NCI-H1417 treated with DMSO at 0.1 percent for 48 hours (cell line): ENCODE data around the gene ARPC2.
"Not testable (repeated sequence)": the region's sequence is repeated elsewhere in the genome, so short reads cannot be mapped to it uniquely, and the experiment has no call there.

Experiments used
- DNase-seq: peaks from one replicate; lab custom pipeline; 2025; lab: John Stamatoyannopoulos, UW

ARPC2 gene

DNA sequence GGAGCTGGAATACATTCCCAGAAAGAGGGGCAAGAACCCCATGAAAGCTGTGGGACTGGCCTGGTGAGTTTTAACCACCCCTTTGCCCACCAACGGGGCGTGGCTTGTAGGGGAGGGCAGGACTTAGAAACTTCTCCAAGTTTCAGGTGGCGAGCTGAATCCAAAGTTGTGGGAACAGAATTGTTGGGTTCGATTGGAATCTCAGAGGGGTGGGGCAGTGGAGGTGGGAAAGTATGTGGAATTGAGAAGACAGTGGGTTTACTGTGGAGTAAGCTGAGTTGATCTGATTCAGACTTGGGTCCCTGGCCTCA, 54.5 kb downstream of the ARPC2 start:
- DNase-seq = no peak

DNA sequence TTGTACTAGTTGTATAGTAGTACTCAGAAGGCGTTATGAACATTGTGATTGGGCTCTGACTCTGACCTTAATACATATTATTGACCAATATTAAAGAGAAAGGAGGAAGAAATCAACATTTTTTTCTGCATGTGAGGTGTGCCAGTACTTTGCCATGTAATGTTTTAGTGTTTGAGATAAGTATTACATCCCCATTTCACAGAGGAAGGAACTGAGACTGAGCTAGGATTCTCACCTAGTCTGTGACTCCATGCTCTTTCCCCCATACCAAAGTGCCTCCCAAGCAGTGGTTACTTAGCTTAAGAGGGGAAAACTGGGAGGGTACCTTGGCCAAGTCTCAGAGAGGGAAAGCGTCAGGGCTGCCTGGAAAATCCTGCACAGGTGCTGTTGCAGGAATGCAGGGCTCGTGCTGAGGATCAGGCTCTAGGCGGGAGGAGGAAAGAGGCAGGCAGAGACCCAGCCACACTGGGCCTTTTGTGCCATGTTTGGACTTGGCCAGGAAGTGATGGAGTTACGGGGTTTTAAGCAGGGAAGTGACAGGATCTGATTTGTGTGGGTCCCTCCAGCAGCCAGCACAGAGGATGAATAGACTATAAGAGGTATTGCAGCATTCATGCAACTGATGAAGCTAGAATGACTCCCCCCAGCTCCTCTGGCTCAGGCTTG, 55.0 kb downstream of the ARPC2 start:
- no peak for DNase-seq

DNA sequence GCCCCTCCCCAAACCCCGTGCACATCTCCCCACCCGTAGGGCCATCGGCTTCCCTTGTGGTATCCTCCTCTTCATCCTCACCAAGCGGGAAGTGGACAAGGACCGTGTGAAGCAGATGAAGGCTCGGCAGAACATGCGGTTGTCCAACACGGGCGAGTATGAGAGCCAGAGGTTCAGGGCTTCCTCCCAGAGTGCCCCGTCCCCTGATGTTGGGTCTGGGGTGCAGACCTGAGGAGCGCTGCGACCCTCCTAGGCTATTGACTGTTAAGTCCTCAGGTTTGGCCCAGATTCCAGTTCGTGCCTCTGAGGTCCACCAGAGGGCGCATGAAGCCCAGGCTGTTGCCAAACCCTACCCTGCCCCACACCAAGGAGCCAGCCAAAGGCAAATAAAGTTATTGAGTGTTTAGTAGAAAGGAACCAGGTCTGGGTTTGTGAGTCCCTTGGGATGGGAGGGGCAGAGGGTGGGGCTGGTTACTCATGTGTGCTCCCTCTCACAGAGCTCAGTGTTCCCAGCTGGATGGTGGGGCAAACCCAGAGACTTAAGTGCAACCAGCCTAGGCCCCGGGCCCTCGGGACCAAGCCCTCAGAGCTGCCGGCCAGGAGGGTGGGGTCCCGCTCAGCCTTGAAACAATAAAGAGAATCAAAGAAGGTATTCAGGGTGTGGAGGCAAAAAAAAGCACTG, 55.7 kb downstream of the ARPC2 start:
- DNase-seq = no peak

DNA sequence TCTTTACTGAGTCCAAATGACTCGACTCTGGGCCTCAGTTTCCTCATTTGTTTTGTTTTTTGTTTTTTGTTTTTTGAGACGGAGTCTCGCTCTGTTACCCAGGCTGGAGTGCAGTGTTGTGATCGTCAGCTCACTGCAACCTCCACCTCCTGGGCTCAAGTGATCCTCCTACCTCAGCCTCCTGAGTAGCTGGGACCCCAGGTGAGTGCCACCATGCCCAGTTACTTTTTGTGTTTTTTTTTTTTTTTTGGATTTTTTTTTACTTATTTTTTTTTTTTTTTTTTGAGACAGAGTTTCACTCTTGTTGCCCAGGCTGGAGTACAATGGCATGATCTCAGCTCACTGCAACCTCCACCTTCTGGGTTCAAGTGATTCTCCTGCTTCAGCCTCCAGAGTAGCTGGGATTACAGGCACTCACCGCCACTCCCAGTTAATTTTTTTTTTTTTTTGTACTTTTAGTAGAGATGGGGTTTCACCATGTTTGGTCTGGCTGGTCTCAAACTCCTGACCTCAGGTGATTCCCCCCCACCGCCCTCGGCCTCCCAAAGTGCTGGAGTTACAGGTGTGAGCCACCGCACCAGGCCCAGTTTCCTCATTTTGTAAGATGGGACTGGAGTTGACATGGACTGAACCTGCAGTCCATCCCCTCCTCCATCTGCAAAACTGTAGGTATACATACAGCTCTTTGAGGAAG, 56.4 kb downstream of the ARPC2 start:
- not testable (repeated sequence) for DNase-seq

DNA sequence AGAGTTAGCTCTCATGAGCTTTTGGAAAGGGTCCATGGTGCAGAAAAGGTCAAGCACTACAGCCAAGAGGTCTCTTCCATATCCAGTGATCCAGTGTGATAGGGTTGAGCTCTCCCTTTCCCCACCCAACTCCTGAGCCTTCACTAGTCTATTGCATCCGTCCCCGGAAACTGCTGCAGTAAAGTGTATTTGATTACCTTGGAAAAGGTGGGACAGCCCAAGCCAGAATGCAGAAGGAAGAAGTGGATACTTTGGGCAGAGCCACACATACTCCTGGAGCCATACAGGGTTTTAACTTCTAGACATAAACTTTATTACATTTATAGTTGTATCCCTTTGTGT, 56.9 kb downstream of the ARPC2 start:
- no peak for DNase-seq

DNA sequence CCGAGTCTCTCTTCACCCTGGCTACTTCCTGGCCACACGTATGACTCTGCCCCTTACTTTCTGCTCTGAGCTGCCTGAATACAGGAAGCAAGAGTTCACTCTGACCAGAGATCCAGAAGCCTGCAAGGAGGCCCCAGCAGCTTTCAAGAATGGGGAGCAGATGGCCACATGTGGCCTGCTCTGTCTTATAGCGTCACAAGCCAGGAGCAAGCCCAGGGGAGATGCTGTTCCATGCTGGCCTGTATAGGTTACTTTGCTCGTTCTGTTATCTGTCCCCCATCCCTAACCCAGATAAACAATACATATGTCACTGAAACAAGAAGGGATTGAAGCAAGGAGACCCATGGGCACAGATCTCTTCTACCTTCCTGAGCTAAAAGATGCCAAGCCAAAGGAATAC, 57.6 kb downstream of the ARPC2 start:
- DNase-seq = no peak

DNA sequence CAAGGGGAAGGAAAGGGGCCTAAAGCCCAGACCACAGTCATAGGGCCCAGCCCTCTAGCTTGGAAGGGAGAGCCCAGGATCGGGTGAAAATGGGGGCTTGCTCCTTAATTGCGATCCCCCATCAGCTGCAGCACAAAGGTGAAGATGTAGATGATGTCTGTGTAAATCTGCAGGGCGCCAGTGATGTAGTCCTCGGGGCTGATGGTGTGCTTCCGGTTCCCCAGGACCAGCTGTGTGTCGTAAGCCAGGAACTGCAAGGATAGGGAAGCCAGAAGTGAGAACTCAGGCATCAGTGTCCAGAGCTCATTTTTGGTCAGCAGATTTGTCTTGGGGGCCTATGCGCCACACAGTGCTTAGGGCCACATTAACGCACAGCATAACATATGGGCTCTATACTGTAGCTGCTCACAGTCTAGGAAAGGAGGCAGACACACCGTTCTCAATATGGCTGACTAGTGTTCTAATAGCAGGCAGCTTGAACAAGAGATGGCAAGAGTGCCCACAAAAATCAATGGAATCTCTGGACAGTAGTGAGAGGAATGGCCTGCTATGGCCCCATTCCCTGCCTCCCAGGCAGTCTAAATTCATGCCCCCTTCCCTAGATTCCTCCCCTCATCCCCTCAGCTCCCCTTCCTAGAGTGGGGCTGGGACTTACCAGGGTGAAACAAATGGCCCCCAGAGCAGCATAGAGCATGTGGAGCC, 58.5 kb downstream of the ARPC2 start:
- DNase-seq = no peak

DNA sequence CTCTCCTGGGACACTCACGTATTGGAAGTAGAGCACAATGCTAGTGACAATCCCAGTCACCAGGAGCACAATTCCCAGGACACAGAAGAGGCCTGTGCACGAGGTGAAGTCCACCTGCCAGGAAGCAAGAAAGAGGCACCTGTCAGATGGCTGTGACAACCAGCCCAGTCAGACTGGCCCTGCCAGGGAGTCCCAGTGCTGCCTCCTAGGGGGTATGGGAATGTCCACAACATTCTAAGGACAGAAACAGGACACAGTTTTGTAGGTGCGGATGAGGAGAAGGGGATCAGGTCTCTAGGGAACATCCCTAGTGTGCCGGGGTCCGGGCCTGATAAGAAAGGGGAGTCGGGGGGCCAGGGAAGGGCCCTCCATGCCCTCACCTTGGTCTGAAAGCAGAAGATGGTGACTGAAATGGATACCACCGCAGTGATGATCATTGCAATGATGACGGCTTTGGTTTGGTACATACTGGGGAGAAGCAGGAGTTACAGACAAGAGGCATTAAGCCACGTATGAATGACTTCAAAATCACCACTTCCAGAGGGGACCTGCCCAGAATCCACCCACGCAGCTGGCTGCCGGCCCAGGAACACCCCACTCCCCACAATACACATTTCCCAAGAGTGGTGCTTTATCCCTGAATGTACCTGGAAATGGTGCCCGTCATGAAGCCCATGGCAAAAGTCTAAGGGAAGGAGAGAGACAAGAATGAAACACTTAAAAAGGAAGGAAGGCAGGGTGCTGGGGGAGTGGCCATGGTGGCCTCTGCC, 60.2 kb downstream of the ARPC2 start:
- DNase-seq = no peak

DNA sequence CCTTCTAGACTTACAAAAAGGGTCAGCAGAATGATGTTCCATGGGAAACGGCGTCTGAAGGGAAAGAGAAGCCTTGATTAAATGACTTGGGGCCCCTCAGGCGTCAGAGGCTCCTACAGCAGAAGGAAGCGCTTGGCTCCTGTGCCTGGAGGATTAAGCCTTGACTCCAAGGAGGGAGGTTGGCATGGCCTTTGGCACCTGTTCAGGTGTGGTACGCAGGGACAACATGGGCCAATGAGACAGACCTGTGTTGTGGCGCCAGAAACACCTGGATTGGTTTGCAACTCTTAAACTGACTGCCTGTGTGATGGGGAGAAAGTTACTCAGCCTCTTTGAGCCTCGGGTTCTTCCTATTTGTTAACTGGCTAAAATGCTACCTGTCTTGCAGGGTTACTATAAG, 60.9 kb downstream of the ARPC2 start:
- DNase-seq = no peak

DNA sequence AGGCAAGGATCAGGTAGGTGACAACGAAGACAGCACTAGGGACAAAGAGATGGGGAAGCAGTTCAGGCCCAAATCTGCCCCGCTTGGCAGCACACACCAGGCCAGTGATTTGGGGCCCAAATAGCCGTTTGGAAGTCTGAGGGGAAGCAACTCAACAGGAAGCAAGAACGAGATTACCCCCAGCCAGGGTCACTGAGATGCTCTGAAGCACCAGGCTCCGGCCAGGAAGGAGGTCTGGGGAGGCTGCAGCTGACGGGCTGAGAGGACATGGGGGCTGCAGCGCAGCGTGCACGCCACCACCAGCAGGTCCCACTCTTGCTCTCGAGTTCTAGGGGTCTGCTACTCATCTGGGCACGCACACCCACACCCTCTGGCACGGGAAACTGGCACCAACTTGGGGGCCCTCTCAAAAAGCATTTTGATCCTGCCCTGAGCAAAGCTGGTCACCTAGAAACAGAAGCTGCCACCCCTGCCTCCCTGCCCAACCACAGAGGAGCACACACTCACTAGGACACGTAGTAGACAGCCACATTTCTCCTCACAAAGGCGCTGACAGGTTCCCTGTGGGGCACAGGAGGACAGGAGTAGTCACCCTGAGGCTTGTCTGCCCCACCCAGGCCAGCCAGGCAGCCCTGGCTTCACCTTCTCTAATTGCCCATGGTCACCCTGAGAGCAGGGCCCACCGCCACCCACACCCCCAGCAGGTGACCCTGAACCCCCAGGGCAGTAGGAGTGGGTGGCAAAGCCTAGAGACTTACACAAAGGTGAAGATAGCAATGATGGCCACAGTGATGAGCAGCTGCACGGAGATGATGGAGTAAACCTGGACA, 61.8 kb downstream of the ARPC2 start:
- no peak for DNase-seq

DNA sequence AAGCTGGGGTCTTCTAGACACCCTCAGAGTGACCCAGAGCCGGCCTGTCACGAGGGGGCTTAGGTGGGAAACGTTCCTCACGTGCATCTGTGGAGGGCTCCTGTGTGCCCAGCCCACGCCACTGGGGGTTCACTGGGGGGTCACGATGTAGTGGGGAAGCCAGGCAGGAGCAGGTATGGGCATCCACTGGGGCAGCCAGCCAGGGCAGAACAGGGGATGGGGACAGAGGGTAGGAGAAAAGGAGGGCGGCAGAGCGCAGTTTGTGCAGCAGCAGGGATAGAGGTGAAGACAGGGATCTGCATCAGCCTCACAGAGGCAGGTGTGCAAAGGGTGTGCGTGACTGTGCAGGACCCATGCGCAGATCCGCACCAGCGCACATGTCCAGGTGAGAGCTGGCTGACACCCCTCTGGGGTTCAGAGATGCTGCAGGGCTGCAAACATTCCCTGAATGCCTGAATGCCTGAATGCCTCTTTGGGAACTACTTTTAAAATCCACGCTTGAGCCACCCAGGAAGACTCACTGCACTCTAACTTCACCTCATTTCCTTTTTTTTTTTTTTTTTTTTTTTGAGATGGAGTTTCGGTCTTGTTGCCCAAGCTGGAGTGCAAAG, 63.4 kb downstream of the ARPC2 start:
- no peak for DNase-seq

DNA sequence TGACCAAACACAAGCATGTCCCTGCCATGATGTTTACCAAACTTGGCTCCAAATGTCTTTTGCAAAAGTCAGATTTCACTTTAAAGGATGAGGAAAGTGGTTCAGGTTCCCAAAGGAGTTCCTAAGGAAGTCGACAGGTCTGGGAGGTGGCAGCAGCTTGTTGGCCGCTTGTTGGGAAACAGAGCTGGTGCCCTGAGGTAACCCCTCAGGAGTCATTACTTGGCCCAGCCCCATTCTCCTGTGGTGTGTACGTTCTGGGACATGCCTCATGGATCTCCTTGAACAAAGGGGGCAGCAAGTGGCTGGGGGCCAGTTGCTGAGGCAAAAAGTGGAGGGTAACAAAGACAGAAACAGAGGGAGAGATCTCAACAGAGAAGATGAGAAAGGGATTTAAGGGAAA, 64.5 kb downstream of the ARPC2 start:
- DNase-seq = no peak

DNA sequence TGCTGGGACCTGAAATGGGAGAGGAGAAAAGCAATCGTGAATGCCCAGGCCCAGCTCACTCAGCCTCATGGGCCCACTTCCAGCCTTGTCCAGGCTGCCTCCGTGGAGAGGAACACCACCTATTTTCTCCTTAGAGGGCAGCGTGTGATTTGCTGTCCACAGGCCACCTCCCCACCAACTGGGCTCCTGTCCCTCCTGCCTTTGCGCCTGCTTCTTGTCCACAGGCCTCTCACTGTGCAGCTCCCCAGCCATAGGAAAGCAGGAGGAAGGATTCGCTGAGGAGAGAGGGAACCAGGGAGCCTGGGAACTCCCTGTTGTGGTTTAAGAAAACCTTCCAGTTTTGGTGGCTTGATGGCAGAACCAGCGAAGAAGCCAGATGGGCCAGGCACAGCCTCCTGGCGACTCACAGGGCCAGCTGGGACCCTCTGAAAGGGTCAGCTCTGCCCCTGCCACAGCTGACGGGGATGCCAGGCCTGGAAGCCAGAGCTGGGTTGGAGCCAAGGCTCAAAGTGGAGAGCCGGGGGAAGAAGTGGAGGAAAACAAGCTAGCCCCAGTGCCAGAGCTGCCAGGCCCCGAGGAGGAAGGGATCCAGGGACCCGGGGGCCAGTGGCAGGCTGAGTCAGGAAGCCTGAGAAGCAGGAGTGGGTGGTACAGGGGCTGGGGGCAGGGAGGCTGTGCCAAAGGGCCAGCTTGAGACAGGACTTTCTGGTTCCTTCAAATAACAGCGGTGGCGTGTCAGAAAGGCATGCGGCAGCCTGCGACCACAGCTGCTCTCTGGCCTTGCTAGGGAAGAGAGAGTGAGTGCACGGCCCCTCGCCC, 65.4 kb downstream of the ARPC2 start:
- no peak for DNase-seq

DNA sequence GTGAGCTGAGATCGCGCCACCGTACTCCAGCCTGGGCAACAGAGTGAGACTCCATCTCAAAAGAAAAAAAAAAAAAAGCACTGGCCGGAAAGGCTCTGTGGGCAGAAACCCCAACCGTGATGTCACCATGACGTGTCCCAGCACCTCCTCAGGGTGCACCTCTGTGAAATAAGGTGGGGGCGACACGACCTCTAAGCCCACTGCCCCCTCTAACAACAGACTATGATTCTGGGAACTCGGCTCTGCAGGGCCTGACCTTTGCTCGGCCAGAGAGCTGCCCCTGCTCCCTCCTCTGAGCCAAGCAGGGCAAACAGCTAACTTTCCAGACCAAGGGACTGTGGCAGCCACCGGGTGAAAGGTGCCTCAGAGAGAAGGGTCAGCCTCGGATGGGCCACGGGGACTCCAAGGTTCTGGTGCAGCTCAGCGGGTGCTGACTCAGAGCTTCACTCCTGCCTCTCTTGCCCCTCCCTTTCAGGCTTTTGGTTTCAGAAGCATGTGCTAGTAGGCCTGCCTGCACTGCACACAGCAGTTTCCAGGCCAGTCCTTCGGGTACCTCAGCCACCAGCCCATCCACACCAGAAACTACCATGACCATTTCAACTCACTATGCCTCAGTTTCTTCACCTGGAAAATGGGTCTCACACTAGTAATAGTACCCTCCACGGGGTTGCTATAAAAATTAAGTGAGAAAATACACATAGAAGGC, 67.3 kb downstream of the ARPC2 start:
- DNase-seq = no peak

DNA sequence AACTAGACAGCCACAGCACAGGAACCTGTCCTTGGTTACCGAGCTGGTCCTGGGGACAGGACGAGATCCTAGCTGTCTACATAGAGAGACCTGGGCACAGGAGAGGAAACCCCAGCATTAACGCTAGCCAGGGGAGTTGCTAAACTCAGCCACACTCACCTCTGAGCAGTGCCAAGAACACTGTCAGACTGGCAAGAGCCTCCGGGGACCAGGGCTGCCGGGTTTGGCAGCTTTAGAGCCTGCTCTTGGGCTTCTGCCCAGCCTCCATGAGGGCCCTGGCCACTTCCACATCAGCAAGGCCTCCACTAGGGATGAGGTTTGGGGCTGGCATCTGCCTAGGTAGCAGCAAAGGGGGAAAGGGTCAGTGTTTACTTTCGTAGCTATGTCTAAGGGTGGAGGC, 68.6 kb downstream of the ARPC2 start:
- no peak for DNase-seq

DNA sequence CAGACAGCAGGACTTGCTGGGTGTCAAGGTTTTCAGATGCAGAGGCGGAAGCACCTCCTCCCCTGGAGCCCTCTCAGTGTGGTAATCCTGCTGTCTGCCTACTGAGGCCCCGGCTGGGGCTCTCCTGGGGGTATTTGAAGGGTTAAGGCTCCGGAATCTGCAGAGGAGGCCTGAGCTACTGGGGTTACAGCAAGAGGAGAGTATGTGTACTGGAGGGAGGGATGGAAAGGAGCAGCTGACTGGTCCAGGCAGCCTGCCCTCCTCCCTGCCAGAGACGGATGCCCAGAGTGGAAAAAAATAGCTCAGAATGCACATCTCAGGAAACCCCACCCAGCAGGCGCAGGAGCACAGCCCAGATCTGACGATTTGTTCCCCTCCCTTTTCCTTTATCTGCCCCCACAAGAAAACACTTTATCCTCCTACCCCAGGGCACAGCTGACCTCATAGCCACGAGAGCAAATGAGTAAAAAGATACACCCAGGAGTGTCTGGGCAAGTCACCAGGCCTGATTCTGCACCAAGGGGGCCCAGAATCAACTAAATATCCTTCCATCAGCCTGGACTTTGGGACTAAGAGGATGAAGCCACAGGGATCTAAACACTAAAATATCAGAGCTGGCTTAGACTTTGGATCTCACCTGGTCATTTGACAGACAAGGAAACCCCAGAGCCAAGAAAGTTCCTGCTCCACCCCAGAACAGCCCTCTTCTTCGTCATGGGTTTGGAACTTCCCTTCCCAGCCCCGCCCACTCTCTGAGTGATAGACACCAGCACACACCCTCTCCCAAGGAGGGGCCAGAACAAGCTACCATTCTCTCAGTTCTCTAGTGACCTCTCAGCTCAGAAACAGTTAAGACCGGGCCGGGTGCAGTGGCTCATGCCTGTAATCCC, 69.8 kb downstream of the ARPC2 start:
- DNase-seq = no peak

DNA sequence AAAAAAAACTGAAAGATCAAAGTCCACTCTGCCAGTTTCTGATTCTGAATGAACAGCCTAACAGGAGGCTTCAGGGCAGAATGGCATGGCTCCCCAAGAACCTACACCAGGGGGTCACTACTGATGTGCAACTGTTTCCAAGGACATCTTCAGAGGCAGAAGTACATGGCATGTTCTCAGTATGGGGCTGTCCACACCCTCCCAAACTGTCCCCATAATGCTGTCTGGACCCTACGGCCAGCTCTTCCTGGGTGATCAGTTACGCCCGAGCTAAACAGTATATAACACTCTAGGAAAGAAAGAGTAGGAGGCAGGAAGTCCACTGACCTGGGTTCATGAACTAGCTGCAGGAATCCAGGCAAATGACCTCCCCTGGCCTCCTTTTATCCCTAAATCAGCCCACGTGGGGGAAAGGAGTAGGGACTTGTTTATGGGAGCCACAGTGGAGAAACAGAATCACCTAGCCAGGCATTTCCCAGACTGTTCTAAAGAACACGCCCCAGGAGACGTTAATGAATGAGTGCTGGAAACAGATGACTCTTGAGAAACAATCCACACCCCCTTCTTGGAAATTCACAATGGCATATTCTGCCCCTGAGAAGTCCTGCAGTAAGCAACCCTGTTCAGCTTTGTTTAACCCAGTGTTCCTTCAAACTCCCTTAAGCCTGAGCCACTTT, 72.8 kb downstream of the ARPC2 start:
- no peak for DNase-seq
